NCI-H748 treated with DMSO at 0.1 percent for 48 hours (cell line): ENCODE measurements around the gene XIRP2.

Source experiments
- DNase-seq: peaks from one replicate; lab custom pipeline; 2025; lab: John Stamatoyannopoulos, UW

Gene XIRP2

GRCh38 chr2:167135706-167136105, 247.4 kb downstream of the XIRP2 start:
- no peak for DNase-seq

- DNase-seq, result no peak
Observed at GRCh38 chr2:167136879-167137596, 248.8 kb downstream of the XIRP2 start.

GRCh38 chr2:167140330-167140729, 252.1 kb downstream of the XIRP2 start:
- no peak for DNase-seq

GRCh38 chr2:167140767-167141166, 252.5 kb downstream of the XIRP2 start:
- DNase-seq, result no peak

- DNase-seq, result no peak
Observed at GRCh38 chr2:167142554-167142953, 254.3 kb downstream of the XIRP2 start.

- DNase-seq, result no peak
Observed at GRCh38 chr2:167144179-167144898, 256.1 kb downstream of the XIRP2 start.

- no peak for DNase-seq
Observed at GRCh38 chr2:167147271-167147941, 259.1 kb downstream of the XIRP2 start.

GRCh38 chr2:167151894-167152293, 263.6 kb downstream of the XIRP2 start:
- no peak for DNase-seq

- no peak for DNase-seq
Observed at GRCh38 chr2:167157523-167157922, 269.2 kb downstream of the XIRP2 start.

- no peak for DNase-seq
Observed at GRCh38 chr2:167177196-167177595, 288.9 kb downstream of the XIRP2 start.

- DNase-seq, result no peak
Observed at GRCh38 chr2:167181134-167181533, 292.9 kb downstream of the XIRP2 start.

GRCh38 chr2:167181688-167182087, 293.4 kb downstream of the XIRP2 start:
- DNase-seq, result no peak

- DNase-seq, result no peak
Observed at GRCh38 chr2:167182403-167182802, 294.1 kb downstream of the XIRP2 start.

GRCh38 chr2:167183931-167184330, 295.7 kb downstream of the XIRP2 start:
- no peak for DNase-seq

- no peak for DNase-seq
Observed at GRCh38 chr2:167186465-167186864, 298.2 kb downstream of the XIRP2 start.

- no peak for DNase-seq
Observed at GRCh38 chr2:167187049-167187727, 298.9 kb downstream of the XIRP2 start.

GRCh38 chr2:167187978-167188967, 300.0 kb downstream of the XIRP2 start:
- DNase-seq, result no peak

- DNase-seq, result no peak
Observed at GRCh38 chr2:167190053-167190452, 301.8 kb downstream of the XIRP2 start.

- no peak for DNase-seq
Observed at GRCh38 chr2:167191588-167191987, 303.3 kb downstream of the XIRP2 start.

GRCh38 chr2:167192833-167193232, 304.6 kb downstream of the XIRP2 start:
- no peak for DNase-seq
